ENCODE results near the gene SEC63.
A peak's percentile ranks its signal among the peaks of the same experiment; 100 is the strongest.
"Not testable (repeated sequence)": the region's sequence is repeated elsewhere in the genome, so short reads cannot be mapped to it uniquely, and the experiment has no call there.

SEC63 gene

DNA sequence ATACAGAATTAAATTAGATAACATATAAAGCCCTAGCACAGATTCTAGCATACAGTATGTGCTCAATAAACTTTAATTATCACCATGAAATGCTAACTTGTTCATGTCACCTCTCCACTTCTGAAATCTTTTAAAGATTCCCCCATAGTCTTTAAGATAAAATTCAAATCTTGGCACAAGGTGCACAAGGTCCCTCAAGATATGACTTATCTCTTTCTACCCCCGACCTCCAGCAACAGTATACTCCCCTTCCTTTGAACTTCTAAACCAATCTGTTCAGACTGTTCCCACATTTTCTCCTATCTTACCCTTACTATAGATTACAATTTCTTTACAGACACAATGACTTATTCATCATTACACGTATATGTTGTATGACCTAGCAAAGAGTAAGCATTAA, 29.0 kb downstream of the SEC63 start:
- no peak for DNase-seq (ENCODE audit: low spot score)

DNA sequence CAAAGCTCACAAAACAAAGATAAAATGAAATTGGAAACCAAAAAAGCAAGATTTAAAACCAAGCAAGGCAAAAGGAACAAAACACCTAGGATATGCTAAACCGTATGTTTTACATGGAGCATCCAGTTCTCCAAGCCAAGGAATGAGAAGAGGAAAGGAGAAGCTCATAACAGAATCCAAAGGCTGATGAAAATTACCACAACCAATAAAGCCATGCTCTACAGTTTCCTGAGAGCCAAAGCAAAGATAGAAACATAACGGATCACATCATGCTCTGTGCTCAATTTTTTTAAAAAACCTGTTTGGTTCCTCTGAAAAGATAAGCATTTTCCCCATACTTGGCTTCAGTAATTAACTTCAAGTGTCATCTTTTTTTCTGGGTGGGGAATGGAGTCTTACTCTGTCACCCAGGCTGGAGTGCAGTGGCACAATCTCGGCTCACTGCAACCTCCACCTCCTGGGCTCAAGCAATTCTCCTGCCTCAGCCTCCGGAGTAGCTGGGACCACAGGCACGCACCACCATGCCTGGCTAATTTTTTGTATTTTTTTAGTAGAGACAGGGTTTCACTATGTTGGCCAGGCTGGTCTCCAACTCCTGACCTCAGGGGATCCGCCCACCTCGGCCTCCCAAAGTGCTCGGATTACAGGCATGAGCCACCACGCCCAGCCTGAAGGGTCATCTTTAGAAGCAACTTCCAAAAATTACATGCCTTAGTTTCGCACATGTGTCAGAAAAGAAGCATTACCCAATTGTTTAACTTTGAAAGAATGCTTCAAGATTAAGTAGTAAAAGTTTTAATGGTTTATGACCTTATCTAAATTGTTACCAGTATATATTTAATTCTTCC, 31.1 kb downstream of the SEC63 start:
- DNase-seq (ENCODE audit: low spot score), result not testable (repeated sequence)

DNA sequence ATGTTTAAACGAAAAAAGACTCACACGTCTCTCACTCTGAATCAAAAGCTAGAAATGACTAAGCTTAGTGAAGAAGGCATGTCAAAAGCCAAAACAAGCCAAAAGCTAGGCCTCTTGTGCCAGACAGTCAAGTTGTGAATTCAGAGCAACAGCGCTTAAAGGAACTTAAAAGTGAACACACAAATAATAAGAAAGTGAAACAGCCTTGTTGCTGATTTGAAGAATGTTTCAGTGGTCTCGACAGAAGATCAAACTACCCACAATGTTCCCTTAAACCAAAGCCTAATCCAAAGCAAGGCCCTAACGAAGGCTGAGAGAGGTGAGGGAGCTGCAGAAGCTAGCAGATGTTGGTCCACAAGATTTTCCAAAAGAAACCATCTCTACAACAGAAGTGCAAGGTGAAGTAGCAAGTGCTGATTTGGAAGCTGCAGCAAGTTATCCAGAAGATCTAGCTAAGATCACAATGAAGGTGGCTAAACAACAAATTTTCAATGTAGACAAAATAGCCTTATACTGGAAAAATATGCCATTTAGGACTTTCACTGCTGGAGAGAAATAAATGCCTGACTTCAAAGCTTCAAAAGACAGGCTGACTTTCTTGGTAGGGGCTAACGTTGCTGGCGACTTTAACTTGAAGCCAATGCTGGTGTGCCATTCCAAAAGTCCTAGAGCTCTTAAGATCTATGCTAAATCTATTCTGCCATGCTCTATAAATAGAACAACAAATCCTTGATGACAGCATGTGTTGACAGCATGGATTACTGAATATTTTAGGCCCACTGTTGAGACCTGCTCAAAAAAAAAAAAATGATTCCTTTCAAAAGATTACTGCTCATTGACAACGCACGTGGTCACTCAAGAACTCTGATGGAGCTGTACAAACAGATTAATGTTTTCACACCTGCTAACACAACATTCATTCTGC, 40.3 kb downstream of the SEC63 start:
- DNase-seq (ENCODE audit: low spot score), result no peak

DNA sequence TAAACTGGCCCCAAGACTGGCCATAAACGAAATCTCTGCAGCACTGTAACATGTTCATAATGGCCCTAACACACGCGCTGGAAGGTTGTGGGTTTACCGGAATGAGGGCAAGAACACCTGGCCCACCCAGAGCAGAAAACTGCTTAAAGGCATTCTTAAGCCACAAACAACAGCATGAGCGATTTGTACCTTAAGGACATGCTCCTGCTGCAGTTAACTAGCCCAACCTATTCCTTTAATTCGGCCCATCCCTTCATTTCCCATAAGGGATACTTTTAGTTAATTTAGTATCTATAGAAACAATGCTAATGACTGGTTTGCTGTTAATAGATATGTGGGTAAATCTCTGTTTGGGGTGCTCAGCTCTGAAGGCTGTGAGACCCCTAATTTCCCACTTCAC, 41.0 kb downstream of the SEC63 start:
- not testable (repeated sequence) for DNase-seq (ENCODE audit: low spot score)

DNA sequence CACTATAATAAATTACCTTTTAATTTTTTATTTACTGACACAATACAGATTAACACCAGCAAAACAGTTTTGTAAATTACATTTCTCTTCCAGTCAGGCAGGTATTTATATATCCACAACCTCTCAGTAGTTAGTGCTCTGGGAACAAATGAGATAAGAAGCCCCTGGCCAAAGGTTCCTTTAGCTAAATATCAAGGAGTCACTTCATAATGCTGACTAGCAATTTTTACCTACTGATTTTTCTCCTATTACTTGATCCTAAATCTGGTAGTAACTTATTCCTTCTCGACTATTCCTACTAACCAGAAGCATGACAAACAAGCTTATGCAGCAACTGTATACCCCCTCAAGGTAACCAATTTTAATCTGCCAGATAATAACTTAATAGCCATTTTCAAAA, 46.3 kb downstream of the SEC63 start:
- DNase-seq (ENCODE audit: low spot score), result no peak

DNA sequence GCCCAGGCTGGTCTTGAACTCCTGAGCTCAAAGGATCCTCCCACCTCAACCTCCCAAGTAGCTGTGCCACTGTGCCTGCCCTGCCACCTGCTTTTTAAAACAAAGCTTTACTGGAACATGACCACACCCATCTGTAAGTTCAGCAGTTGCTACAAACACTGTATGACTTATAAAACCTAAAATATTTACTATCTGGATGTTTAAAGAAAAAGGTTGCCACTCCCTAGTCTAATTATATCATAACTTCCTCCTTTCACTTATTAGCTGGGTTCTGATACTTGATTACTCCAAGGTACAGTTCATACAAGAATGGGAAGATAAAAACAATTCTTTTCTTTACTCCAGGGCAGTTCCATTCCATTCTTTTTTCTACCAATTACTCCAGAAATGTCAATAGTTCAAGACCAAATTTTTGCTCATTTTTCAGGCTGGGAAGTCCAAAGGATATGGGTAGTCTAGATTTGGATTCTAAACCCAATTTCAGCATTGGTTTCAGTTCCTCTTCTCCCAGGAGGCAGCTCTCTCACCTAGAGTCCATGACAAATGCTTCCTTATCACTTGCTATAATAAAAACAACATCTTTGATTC, 63.1 kb downstream of the SEC63 start:
- no peak for DNase-seq (ENCODE audit: low spot score)

DNA sequence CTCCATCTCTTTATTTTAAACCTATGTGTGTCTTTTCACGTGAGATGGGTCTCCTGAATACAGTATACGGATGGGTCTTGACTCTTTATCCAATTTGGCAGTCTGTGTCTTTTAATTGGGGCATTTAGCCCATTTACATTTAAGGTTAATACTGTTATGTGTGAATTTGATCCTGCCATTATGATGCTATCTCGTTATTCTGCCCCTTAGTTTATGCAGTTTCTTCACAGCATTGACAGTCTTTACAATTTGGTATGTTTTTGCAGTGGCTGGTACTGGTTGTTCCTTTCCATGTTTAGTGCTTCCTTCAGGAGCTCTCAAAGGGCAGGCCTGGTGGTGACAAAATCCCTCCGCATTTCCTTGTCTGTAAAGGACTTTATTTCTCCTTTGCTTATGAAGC, 67.6 kb downstream of the SEC63 start:
- DNase-seq (ENCODE audit: low spot score), result not testable (repeated sequence)

DNA sequence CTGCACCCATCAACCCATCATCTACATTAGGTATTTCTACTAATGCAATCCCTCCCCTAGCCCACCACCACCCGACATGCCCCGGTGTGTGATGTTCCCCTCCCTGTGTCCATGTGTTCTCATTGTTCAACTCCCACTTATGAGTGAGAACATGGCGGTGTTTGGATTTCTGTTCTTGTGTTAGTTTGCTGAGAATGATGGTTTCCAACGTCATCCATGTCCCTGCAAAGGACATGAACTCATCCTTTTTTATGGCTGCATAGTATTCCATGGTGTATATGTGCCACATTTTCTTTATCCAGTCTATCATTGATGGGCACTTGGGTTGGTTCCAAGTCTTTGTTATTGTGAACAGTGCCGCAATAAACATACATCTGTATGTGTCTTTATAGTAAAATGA, 72.1 kb downstream of the SEC63 start:
- DNase-seq (ENCODE audit: low spot score), result not testable (repeated sequence)

DNA sequence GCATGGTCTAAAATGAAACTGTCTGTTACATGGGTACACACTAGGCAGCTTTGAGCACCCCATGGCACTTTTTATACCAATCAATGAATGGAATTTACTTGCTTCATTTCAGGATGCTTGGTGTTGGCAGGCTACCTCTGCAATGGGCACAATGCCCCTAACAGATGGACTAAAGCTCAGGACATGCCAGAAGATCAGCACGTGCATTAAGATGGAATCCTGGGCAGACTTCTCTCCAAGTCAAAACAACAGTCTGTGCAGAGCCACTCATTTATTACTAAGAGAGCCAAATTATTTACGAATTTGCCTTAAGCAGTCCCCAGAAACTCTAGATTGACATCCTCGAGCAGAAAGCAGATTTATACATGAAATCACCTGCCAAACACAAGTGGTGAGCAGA, 78.1 kb downstream of the SEC63 start:
- no peak for DNase-seq (ENCODE audit: low spot score)

DNA sequence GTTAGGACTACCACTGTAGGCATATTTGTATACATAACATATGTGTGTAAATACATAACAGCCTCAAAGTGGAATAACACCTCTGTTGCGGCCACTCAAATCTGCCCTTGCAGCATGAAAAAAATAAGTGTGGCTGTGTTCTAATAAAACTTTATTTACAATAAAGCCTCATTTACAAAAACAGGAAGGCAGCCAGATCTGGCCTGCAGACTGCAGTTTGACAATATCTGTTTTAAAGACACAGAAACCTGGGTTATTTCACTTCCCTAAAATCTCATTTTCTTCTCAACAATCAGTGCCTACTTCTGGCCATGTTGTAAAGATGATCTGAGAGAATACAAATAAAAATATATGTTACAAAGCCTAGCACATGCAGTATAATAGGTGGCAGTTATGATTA, 80.0 kb downstream of the SEC63 start:
- DNase-seq (ENCODE audit: low spot score), result no peak

DNA sequence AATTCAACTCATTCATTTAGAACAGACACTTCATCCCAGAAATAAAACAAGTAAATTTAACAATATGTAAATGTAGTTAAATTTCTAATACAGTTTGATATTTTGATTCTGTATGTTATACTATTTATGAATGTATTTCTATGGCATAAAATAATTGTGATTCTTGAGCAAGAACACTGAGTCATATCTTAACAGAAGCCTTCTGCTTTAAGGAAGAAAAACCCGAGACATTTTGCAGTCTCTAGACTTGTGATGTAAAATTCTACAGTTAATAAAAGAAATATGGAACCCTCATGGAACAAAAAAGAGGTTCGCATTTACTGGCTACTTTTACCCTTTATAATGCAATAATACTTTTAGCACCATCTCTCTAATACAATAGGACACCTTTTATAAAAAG, 86.0 kb downstream of the SEC63 start:
- DNase-seq (ENCODE audit: low spot score), result no peak

DNA sequence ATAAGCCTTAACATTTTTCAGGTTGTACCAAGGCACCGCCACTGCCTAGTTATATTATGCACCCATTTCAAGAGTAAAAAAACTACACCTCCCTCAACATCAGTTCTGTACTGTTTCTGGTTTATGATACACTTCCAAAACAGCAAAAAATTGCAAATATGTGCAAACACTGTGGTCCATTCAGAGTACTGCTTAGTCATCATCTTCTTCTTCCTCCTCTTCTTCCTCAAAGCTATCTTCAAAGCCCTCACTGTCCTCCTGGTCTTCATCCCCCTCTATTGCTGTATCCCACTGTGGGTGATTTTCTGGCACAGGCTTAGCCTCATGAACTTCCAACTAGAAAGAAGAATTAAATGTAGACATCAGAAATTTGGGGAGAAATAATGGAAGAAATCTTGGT, 86.5 kb downstream of the SEC63 start:
- DNase-seq (ENCODE audit: low spot score), result not testable (repeated sequence)

DNA sequence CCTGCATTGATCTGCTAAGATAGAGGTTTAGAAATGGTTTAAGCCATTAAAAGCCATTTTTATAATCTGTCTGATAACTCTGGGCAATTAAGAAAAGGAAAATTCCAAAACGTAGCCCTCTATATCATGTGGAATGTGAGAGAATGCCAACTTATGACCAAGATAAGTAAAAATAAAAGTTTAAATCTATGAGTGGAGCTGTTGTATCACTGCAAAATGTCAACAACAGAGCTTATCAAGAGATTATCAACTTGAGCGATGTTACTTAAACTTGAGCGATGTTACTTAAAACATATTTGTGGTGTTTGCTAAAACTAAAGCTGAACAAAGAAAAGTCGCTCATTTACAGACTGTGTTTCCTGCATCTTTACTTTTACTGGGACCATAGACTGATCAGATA, 87.0 kb downstream of the SEC63 start:
- DNase-seq (ENCODE audit: low spot score), result no peak

DNA sequence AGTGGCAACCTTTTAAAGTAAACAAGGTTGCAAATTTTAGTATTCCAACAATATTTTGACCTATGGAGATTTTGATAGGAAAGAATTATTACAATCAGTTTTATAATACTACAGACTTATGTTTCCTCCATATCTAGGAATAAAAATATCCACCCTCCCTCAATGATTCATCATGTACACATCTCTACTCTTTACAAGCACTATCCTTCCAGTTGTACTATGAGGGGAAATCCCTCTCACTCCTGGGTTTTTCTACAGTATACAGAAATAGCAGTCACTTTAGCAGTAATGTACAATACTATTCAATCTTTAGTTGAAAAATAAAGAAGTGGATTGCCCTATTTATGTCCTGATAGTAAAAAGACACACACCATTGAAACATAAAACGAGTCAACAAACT, 87.6 kb downstream of the SEC63 start:
- no peak for DNase-seq (ENCODE audit: low spot score)

DNA sequence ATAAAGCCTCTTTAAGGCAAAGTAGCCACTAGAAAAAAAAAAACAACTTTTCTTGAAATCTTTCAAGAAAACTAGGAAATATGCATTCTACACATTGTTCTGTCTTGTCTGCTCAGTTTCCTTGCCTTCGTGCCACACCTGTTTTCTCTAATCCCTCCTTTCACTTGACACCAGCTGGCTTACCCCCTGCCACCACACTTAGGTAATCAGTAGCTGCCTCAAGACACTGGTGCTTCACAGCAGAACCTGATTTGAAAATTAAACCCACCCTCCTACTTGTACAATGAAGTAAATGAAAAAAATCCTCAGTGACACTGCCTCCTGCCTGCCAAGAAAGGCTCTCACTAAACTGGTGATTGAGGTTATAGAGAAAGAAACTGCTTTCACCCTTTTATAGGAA, 88.1 kb downstream of the SEC63 start:
- peak; percentile 34 for DNase-seq (ENCODE audit: low spot score)

DNA sequence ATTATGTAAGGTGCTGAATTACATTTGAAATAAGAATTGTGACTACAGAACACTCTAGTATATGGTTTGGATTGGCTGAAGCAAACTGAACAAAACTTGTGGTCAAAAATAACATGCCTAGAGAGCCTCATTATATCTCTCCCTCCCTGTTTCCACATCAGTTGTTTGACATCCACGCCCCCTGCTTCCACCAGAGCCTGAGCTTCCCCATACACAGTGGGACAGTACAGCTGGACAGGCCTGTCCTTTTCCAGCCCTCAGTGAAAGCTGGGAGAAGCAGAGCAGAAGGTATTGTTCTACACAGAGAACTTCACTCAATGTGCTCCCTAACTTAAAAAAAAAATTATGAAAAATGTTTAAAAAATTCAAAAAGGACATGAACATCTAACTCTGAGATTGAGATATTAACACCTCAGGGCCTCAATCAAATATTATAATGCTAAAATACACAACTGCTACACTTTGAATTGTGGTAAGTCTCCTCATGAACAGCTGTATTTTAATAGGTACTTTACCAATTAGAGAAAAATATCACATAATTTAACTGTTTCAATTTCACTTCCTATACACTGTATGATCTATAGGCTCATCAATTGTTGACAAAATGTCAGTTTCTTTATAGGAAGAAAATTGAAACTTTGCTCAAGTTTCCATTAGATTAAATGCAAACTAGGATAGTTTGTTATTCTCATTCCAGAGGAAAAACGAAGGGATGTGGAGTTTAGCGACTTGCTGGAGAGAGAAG, 89.0 kb downstream of the SEC63 start:
- DNase-seq (ENCODE audit: low spot score), result no peak

DNA sequence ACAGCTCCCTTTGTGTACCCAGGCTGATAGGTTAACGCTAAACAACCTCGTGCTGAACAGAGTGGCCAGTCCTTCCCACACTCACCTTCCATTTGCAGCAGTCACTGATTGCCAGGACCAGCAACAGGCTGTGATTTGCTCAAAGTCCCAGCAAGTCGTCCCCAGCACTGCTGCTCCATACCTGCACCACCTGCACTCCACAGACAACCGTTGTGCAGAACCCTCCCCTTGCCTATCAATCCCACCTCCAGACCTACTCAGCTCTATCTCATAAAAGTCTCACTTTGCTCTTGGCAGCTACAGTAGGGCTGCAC, 90.7 kb downstream of the SEC63 start:
- DNase-seq (ENCODE audit: low spot score), result no peak

DNA sequence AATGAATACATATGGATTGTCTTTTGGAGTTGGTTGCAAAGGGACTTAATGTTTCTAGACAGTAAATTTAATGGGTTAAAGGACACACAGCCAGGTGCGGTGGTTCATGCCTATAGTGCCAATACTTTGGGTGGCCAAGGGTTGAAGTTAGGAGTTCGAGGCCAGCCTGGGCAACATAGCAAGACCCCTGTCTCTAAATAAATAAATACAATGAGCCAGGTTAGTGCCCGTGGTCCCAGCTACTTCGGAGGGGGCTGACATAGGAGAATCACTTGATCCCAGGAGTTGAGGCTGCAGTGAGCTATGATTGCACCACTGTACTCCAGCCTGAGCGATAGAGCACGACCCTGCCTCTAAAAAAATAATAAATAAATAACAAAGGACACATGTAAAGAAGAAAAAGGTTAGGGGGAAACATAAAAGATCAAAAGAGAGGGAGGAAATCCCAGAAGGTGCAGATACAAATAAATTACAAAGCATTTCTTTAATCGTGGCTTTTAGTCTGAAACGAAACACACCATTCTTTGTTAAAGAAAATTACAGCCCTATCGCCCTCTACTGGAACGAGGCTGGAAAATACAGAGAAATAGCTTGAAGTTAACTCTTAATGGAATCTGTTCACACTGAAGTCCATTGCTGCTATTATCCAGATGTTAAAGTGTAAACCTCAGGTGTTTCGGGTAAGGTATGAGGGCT, 91.3 kb downstream of the SEC63 start:
- DNase-seq (ENCODE audit: low spot score), result peak; percentile 38

DNA sequence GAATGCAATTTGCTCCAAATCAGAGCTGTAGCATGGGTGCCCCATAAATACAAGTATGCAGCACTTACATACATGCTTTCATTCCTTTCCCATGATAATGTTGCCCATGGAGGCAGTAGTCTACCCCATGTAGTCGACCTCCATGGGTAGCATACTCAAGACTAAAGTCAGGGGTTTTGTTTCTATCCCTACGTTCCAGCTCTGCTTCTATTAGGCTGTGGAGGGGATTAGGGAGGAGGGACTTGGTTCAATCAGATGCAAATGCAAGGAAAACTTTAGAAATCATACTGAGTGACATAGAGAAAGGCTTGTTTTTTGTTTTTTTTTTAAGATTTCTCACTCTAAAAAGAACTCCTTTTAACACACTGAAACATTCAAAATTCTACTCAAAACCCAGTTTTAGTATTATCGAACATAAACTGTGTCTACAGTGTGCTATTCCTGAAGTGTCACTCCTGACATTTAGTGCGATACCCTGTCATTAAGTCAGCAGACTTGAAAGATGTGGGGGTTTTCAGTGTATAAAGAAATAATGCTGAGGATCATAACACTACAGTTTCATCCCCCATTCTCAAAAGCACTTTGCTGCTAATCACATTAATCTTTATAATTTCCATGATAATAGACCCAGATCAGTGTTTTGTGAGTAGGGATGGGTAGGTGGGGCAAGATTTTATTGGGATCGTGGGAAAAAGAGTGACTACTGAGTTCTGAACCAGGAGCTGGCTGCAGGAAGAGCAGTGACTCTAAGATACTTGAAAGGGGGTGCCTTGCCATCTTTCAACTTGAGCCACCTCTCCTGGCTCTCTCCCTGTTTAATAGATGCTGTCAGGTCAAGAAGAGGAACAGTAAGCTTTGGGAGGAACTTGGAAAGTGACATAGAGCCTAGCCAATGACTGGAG, 93.5 kb downstream of the SEC63 start:
- no peak for DNase-seq (ENCODE audit: low spot score)

DNA sequence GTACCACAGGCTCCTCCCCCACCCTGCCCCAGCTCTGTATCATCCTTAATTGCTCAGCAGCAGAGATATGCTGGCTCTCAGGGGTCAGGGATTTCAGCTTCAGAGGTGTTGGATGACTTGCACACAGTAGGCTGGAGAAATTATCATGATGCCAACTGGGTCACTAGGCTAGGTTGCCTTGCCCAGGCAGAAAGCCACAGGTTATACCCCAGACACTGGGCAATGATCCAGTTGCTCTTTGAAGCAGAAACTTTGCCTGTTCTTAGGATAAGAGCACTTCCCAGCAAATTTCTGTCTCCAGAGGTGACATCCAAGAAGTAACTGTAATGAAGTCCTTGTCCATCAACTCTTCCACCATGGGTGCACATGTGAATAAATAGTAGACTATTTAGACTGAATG, 95.6 kb downstream of the SEC63 start:
- peak; percentile 32 for DNase-seq (ENCODE audit: low spot score)

DNA sequence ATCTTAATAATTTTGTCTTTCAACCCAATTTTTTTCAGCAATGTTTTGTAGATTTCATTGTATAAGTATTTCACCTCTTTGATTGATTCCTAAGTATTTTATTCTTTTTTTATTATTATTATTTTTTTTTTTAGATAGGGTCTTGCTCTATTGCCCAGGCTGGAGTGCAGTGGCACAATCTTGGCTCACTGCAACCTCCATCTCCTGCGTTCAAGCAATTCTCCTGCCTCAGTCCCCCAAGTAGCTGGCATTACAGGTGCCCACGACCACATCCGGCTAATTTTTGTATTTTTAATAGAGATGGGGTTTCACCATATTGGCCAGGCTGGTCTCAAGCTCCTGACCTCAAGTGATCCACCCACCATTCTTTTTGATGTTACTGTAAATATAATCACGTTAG, 97.0 kb downstream of the SEC63 start:
- not testable (repeated sequence) for DNase-seq (ENCODE audit: low spot score)
